Measurements from ENCODE around the gene SPATS2L.

GRCh38 chr2:200483729-200484198, 177.3 kb downstream of the SPATS2L start:
- TF ChIP-seq CTCF (IDR thresholded peaks at IDR 0.05; ENCODE audit: low read length) (peak; percentile 29), EZH2phosphoT487 (IDR thresholded peaks at IDR 0.05; ENCODE audit: low read length) (no peak), EZH2 (optimal IDR thresholded peaks at IDR 0.05; ENCODE audit: low read depth, low read length) (no peak)

All from MM.1S (cell line).